ENCODE data around the gene SYNDIG1.

GRCh38 chr20:24658920-24659660 lies 189.7 kb downstream of the SYNDIG1 start:
- TF ChIP-seq CTCF (IDR thresholded peaks at IDR 0.05), result no peak
- no peak for TF ChIP-seq REST (IDR thresholded peaks at IDR 0.05; ENCODE audit: insufficient read depth in 1 of 2, low read depth in 2 of 2, low read length in 1 of 2)
- TF ChIP-seq SIN3A (IDR thresholded peaks at IDR 0.05; ENCODE audit: borderline replicate concordance, insufficient read depth, low read depth, low read length), result no peak

All from Panc1 (cell line).